HEK293 (cell line): ENCODE data around the gene HMGXB4.

Experiments used
- CTCF ChIP-seq: fragments of 450-650 bp; formaldehyde crosslinking; IDR thresholded peaks from 2 replicates; pipeline ENCODE4 v1.5.1; 2016; ENCODE audit warnings: missing biosample characterization, missing genetic modification characterization
- KLF7 ChIP-seq: fragments of 450-650 bp; formaldehyde crosslinking; IDR thresholded peaks from 2 replicates; pipeline ENCODE4 v1.5.1; 2016; ENCODE audit warnings: missing biosample characterization, missing genetic modification characterization, borderline replicate concordance
- OSR2 ChIP-seq: fragments of 450-650 bp; formaldehyde crosslinking; IDR thresholded peaks from 2 replicates; pipeline ENCODE4 v1.5.1; 2016; ENCODE audit warnings: missing biosample characterization, missing genetic modification characterization
- REST ChIP-seq: fragments of 450-650 bp; formaldehyde crosslinking; IDR thresholded peaks from 2 replicates; pipeline ENCODE4 v1.5.1; 2016; ENCODE audit warnings: missing biosample characterization, missing genetic modification characterization
- SP7 ChIP-seq: fragments of 450-650 bp; formaldehyde crosslinking; IDR thresholded peaks from 2 replicates; pipeline ENCODE4 v1.5.1; 2016; ENCODE audit warnings: missing biosample characterization, missing genetic modification characterization
- YY1 ChIP-seq: fragments of 450-650 bp; formaldehyde crosslinking; IDR thresholded peaks from 2 replicates; pipeline ENCODE4 v1.5.1; 2018; ENCODE audit warnings: missing biosample characterization, missing genetic modification characterization
- ZNF394 ChIP-seq: fragments of 450-650 bp; formaldehyde crosslinking; IDR thresholded peaks from 2 replicates; pipeline ENCODE4 v1.5.1; 2016; ENCODE audit warnings: missing biosample characterization, missing genetic modification characterization, mild to moderate bottlenecking, moderate library complexity, borderline replicate concordance
- ZNF596 ChIP-seq: fragments of 450-650 bp; IDR thresholded peaks from 2 replicates; pipeline ENCODE4 v1.5.0; 2018; ENCODE audit warnings: missing biosample characterization, mild to moderate bottlenecking, missing genetic modification characterization, moderate library complexity
- ZSCAN30 ChIP-seq: fragments of 450-650 bp; IDR thresholded peaks from 2 replicates; pipeline ENCODE4 v1.5.1; 2018; ENCODE audit warnings: missing biosample characterization, mild to moderate bottlenecking, missing genetic modification characterization, moderate library complexity

GRCh38 chr22:35299673-35300499 is 42.6 kb downstream of the HMGXB4 start, which contains the start of gene TOM1:
- TF ChIP-seq CTCF (no peak), ZSCAN30 (tag by site-specific recombination) (0 out of 2 replicates have a peak, but pooled peaks have one; percentile 13), ZNF596 (tag by site-specific recombination) (no peak), ZNF394 (no peak; the same call in 1 of the 2 replicates), OSR2 (tag by site-specific recombination) (peak; percentile 85), YY1 (0 out of 2 replicates have a peak, but pooled peaks have one; percentile 34), SP7 (0 out of 2 replicates have a peak, but pooled peaks have one; percentile 72), REST (no peak), KLF7 (tag by site-specific recombination) (no peak)
